ENCODE results near the gene MPP4. TPM values are rescaled to one million over a fixed set of nuclear protein-coding genes. Genes with fewer than 3 reads are reported as not detected.
"Not testable (repeated sequence)": the region's sequence is repeated elsewhere in the genome, so short reads cannot be mapped to it uniquely, and the experiment has no call there.

The MPP4 gene
- total and polyA plus RNA-seq, 4 donors, result 0.02 to 0.25 (median 0.07) TPM; not detected in 1

DNA sequence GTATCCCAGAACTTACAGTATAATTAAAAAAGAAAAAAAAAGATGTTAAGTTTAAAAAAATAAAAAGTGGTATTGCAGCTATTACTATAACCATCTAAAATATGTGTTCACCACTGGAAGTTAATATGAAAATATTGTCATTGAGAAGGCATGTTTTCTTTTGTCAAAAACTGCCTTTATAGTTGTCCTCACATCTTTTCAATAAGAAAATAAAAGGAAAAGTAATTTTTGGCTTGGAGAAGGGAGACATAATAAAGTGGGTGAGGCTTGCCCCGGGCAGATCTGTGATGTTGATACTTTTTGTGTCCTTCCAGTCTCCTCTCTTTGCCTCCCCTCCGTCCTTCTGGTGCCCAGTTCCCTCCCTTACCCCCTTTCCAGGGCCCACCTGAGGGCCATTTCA is 24.9 kb downstream of the MPP4 start:
- no peak overlapping the region for H3K4me3 ChIP-seq (ENCODE audit: low read depth in 1 of 3, low read length in 3 of 3)
- no peak for DNase-seq (ENCODE audit: low spot score)
- TF ChIP-seq RAD21 (IDR thresholded peaks at IDR 0.05), result no peak
- TF ChIP-seq, protein P1, sequence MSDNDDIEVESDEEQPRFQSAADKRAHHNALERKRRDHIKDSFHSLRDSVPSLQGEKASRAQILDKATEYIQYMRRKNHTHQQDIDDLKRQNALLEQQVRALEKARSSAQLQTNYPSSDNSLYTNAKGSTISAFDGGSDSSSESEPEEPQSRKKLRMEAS (IDR thresholded peaks at IDR 0.05), result no peak
- TF ChIP-seq FOXA1 (IDR thresholded peaks at IDR 0.05), result no peak
- no peak for TF ChIP-seq JUND (IDR thresholded peaks at IDR 0.05)
- no peak for TF ChIP-seq EGR1 (IDR thresholded peaks at IDR 0.05; ENCODE audit: low read depth in 2 of 2)
- no peak for TF ChIP-seq GABPA (IDR thresholded peaks at IDR 0.05 in 1 of 2, conservative IDR thresholded peaks at IDR 0.05 in 1 of 2)
- no peak for TF ChIP-seq YY1 (IDR thresholded peaks at IDR 0.05)
- TF ChIP-seq, protein P2, sequence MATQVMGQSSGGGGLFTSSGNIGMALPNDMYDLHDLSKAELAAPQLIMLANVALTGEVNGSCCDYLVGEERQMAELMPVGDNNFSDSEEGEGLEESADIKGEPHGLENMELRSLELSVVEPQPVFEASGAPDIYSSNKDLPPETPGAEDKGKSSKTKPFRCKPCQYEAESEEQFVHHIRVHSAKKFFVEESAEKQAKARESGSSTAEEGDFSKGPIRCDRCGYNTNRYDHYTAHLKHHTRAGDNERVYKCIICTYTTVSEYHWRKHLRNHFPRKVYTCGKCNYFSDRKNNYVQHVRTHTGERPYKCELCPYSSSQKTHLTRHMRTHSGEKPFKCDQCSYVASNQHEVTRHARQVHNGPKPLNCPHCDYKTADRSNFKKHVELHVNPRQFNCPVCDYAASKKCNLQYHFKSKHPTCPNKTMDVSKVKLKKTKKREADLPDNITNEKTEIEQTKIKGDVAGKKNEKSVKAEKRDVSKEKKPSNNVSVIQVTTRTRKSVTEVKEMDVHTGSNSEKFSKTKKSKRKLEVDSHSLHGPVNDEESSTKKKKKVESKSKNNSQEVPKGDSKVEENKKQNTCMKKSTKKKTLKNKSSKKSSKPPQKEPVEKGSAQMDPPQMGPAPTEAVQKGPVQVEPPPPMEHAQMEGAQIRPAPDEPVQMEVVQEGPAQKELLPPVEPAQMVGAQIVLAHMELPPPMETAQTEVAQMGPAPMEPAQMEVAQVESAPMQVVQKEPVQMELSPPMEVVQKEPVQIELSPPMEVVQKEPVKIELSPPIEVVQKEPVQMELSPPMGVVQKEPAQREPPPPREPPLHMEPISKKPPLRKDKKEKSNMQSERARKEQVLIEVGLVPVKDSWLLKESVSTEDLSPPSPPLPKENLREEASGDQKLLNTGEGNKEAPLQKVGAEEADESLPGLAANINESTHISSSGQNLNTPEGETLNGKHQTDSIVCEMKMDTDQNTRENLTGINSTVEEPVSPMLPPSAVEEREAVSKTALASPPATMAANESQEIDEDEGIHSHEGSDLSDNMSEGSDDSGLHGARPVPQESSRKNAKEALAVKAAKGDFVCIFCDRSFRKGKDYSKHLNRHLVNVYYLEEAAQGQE (IDR thresholded peaks at IDR 0.05), result no peak
- no peak for TF ChIP-seq NR2F2 (IDR thresholded peaks at IDR 0.05)
- TF ChIP-seq, protein P3, sequence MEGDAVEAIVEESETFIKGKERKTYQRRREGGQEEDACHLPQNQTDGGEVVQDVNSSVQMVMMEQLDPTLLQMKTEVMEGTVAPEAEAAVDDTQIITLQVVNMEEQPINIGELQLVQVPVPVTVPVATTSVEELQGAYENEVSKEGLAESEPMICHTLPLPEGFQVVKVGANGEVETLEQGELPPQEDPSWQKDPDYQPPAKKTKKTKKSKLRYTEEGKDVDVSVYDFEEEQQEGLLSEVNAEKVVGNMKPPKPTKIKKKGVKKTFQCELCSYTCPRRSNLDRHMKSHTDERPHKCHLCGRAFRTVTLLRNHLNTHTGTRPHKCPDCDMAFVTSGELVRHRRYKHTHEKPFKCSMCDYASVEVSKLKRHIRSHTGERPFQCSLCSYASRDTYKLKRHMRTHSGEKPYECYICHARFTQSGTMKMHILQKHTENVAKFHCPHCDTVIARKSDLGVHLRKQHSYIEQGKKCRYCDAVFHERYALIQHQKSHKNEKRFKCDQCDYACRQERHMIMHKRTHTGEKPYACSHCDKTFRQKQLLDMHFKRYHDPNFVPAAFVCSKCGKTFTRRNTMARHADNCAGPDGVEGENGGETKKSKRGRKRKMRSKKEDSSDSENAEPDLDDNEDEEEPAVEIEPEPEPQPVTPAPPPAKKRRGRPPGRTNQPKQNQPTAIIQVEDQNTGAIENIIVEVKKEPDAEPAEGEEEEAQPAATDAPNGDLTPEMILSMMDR (IDR thresholded peaks at IDR 0.05; ENCODE audit: low read depth, low read length, missing input control), result no peak
- no peak for TF ChIP-seq HNF4A (conservative IDR thresholded peaks at IDR 0.05)
- H3K36me3 ChIP-seq (ENCODE audit: control insufficient read depth in 4 of 4, insufficient read depth in 3 of 4, low read depth in 1 of 4, low read length in 3 of 4), result no peaks in the 10 kb centered on the region
- H3K9me3 ChIP-seq (ENCODE audit: control insufficient read depth in 4 of 4, low read length in 3 of 4), result no peaks in the 10 kb centered on the region
- H3K9ac ChIP-seq (ENCODE audit: low read depth in 1 of 2, low read length in 2 of 2), result no peak overlapping the region
- no peak overlapping the region for H3K27ac ChIP-seq (ENCODE audit: low read depth in 1 of 2, low read length in 2 of 2)
- WGBS, result 85% methylated on average over 2 of the region's 2 CpGs
- H3K4me1 ChIP-seq (ENCODE audit: control insufficient read depth in 4 of 4, insufficient read depth in 4 of 4, low read length in 3 of 4), result no peaks in the 10 kb centered on the region
- H3K27me3 ChIP-seq (ENCODE audit: control insufficient read depth in 4 of 4, insufficient read depth in 4 of 4, low read length in 3 of 4), result no peaks in the 10 kb centered on the region

DNA sequence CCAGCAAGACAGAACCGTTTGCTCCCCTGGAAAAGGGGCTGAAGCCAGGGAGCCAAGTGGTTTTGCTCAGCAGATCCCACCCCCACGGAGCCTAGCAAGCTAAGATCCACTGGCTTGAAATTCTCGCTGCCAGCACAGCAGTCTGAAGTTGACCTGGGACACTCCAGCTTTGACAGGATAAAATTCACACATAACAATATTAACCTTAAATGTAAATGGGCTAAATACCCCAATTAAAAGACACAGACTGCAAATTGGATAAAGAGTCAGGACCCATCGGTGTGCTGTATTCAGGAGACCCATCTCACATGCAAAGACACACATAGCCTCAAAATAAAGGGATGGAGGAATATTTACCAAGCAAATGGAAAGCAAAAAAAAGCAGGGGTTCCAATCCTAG is 27.2 kb downstream of the MPP4 start:
- H3K27me3 ChIP-seq (ENCODE audit: control insufficient read depth in 4 of 4, insufficient read depth in 4 of 4, low read length in 3 of 4); H3K4me1 ChIP-seq (ENCODE audit: control insufficient read depth in 4 of 4, insufficient read depth in 4 of 4, low read length in 3 of 4); H3K36me3 ChIP-seq (ENCODE audit: control insufficient read depth in 4 of 4, insufficient read depth in 3 of 4, low read depth in 1 of 4, low read length in 3 of 4); H3K4me3 ChIP-seq (ENCODE audit: low read depth in 1 of 3, low read length in 3 of 3); H3K27ac ChIP-seq (ENCODE audit: low read depth in 1 of 2, low read length in 2 of 2); DNase-seq (ENCODE audit: low spot score); H3K9ac ChIP-seq (ENCODE audit: low read depth in 1 of 2, low read length in 2 of 2); H3K9me3 ChIP-seq (ENCODE audit: control insufficient read depth in 4 of 4, low read length in 3 of 4): not testable (repeated sequence)
- 61% methylated on average over 4 of the region's 4 CpGs for WGBS

DNA sequence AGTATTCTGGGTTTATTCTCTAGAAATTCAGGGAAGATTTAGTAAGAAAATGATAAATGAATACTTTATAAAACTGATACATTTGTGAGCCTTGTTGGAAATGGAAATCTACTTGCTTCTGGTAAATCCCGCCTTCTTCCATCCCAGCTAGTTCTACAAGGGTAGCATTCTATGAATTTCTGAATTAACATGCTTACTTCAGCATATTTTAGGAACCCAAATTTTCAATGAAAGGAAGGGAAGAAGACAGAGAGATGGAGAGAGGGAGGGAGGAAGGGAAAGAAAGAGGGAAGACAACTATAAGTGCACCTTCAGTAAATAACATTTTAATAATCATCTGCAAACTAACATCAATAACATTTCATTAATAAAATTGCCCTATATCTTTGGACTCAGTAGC is 28.6 kb downstream of the MPP4 start:
- H3K4me3 ChIP-seq (ENCODE audit: low read depth in 1 of 3, low read length in 3 of 3), result no peak overlapping the region
- TF ChIP-seq, protein P4, sequence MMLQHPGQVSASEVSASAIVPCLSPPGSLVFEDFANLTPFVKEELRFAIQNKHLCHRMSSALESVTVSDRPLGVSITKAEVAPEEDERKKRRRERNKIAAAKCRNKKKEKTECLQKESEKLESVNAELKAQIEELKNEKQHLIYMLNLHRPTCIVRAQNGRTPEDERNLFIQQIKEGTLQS (IDR thresholded peaks at IDR 0.05), result no peak
- TF ChIP-seq, protein P1 (IDR thresholded peaks at IDR 0.05), result no peak
- TF ChIP-seq, protein P2 (IDR thresholded peaks at IDR 0.05), result no peak
- H3K27me3 ChIP-seq (ENCODE audit: control insufficient read depth in 4 of 4, insufficient read depth in 4 of 4, low read length in 3 of 4), result no peaks in the 10 kb centered on the region
- H3K4me1 ChIP-seq (ENCODE audit: control insufficient read depth in 4 of 4, insufficient read depth in 4 of 4, low read length in 3 of 4), result no peaks in the 10 kb centered on the region
- no peak overlapping the region for H3K9ac ChIP-seq (ENCODE audit: low read depth in 1 of 2, low read length in 2 of 2)
- H3K27ac ChIP-seq (ENCODE audit: low read depth in 1 of 2, low read length in 2 of 2), result no peak overlapping the region
- no peaks in the 10 kb centered on the region for H3K36me3 ChIP-seq (ENCODE audit: control insufficient read depth in 4 of 4, insufficient read depth in 3 of 4, low read depth in 1 of 4, low read length in 3 of 4)
- no peak for DNase-seq (ENCODE audit: low spot score)
- 95% methylated on average over 1 of the region's 1 CpG for WGBS
- no peaks in the 10 kb centered on the region for H3K9me3 ChIP-seq (ENCODE audit: control insufficient read depth in 4 of 4, low read length in 3 of 4)

Data from liver (tissue), 9 donors.